Activated CD4-positive, alpha-beta memory T cell treated with anti-CD3 and anti-CD28 coated beads, Interleukin-2, amount 10 ng/mL, durations not matched to agents 7 days and 5 days (primary cell): ENCODE data around the gene SET. TPM values are rescaled to one million over a fixed set of nuclear protein-coding genes. Genes with fewer than 3 reads are reported as not detected.
"Not testable (repeated sequence)": the region's sequence is repeated elsewhere in the genome, so short reads cannot be mapped to it uniquely, and the experiment has no call there.

Source experiments
- CTCF ChIA-PET: fragments of 350-600 bp; sonication (Branson Sonifier 250); formaldehyde crosslinking; loops from one replicate; lab custom pipeline; 2021; ENCODE audit warnings: antibody characterized with exemption, inconsistent platforms; lab: Charles Lee
- POLR2A ChIA-PET: fragments of 350-600 bp; sonication (Branson Sonifier 250); formaldehyde crosslinking; loops from one replicate; lab custom pipeline; 2021; ENCODE audit warnings: antibody characterized with exemption; lab: Charles Lee
- DNase-seq: peaks from one replicate; pipeline ENCODE4 v3.0.0-alpha.2; 2020
- H3K27ac Mint-ChIP-seq: one replicate; pipeline ENCODE4 v1.8.0; 2021; ENCODE audit warnings: mild to moderate bottlenecking, mixed read lengths
- H3K27me3 Mint-ChIP-seq: one replicate; pipeline ENCODE4 v1.8.0; 2021; ENCODE audit warnings: mixed read lengths
- H3K36me3 Mint-ChIP-seq: one replicate; pipeline ENCODE4 v1.8.0; 2021; ENCODE audit warnings: low read depth, mixed read lengths
- H3K4me1 Mint-ChIP-seq: one replicate; pipeline ENCODE4 v1.8.0; 2021; ENCODE audit warnings: mixed read lengths
- H3K4me3 Mint-ChIP-seq: one replicate; pipeline ENCODE4 v1.8.0; 2021; ENCODE audit warnings: mild to moderate bottlenecking, mixed read lengths
- H3K9me3 Mint-ChIP-seq: one replicate; pipeline ENCODE4 v1.8.0; 2021; ENCODE audit warnings: mixed read lengths
- total RNA-seq, 2 experiments: library from RNA; stranded (reverse); gene quantifications; one replicate each; pipeline ENCODE4 v1.2.3, GENCODE V29; 2021

The SET gene
- total RNA-seq, 2 experiments from 2014 or later: 355 to 379 TPM

DNA sequence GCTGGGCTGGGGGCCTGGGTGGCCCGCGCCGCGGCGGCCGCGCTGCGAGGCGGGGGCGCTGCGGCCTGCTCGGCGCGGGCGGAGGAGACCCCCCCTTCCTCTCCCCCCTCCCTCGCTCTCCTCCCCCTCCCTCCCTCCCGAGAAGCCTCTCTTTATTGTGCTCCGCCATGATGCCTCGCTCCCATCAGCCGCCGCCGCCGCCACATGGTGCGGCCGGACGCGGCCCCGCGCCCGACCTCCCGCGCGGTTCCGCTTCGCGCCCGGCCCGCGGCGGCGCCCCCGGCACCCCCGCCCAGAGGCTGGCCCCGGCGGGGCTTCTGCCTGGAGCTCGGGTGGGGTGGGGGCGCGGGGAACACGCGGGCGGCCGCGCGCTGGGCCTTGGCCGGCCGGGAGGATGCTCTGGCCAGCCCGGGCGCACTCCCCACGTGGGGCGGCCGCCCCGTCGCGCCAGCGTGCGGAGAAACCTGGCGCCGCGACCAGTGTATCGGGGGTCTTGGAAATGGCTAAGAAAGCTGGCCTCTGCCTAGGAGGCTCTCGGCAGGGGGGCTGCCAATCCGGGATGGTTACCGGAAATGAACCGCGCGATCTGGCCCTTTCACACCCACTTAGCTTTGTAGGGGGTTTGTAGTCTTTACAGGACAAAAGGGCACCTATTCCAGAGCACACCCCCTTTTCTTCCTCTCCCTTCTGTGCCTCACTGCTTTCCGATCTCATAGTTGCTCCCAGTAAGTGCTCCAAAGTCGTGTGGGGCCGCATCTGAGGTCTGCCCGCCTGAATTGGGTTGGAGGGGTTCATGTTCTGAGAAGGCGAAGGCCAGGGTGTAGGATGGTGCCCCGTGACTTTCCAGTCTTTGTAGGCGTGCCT, 1.0 kb downstream of the SET start:
- Mint-ChIP-seq H3K4me3 (peak overlapping the region; percentile 98), H3K4me1 (peaks cover 57% of the 10 kb centered on the region), H3K9me3 (no peaks in the 10 kb centered on the region), H3K27ac (peak overlapping the region; percentile 92), H3K36me3 (peaks cover 43% of the 10 kb centered on the region), H3K27me3 (no peaks in the 10 kb centered on the region)
- POLR2A ChIA-PET: interaction anchor here (0.6 to 4.6 kb wide), 22 partner anchors 7 to 309 kb away, joined by 3 to 24 read pairs (median 4); partner anchors contain the start of genes DOLK, DYNC2I2, ENDOG and NUP188
- peak; percentile 58 for DNase-seq
- CTCF ChIA-PET: interaction anchor here (2.2 kb wide), 1 partner anchor 12 kb away, joined by 6 read pairs; the partner anchor contains the start of gene PKN3

- CTCF ChIA-PET: interaction anchor here (2.2 kb wide), 1 partner anchor 12 kb away, joined by 6 read pairs; the partner anchor contains the start of gene PKN3
- Mint-ChIP-seq H3K27me3 (no peaks in the 10 kb centered on the region), H3K4me3 (peak overlapping the region; percentile 98), H3K4me1 (peaks cover 51% of the 10 kb centered on the region), H3K27ac (peak overlapping the region; percentile 92), H3K36me3 (peaks cover 48% of the 10 kb centered on the region), H3K9me3 (no peaks in the 10 kb centered on the region)
- POLR2A ChIA-PET: interaction anchor here (0.6 to 4.6 kb wide), 16 partner anchors 9 to 257 kb away, joined by 3 to 24 read pairs (median 4); partner anchors contain the start of genes DOLK, DYNC2I2, NUP188 and ODF2
- no peak for DNase-seq
Observed at GRCh38 chr9:128690684-128691034, 1.6 kb downstream of the SET start.

DNA sequence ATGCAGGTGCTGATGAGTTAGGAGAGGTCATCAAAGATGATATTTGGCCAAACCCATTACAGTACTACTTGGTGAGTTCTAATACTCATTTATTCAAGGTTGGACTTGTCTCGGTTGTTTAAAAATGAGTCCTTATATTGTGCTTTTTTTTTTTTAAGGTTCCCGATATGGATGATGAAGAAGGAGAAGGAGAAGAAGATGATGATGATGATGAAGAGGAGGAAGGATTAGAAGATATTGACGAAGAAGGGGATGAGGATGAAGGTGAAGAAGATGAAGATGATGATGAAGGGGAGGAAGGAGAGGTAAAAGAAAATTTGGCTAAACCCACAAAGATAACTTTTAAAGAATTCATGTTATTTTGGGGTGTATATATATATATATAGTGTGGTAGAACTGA, 4.7 kb downstream of the SET start:
- H3K9me3 Mint-ChIP-seq, H3K27me3 Mint-ChIP-seq, H3K27ac Mint-ChIP-seq, H3K4me3 Mint-ChIP-seq, DNase-seq: not testable (repeated sequence)
- ChIA-PET CTCF (interaction anchor here (0.6 to 3.2 kb wide), 3 partner anchors 8 to 36 kb away, joined by 3 to 17 read pairs (median 4); partner anchors contain the start of gene PKN3), POLR2A (interaction anchor here (1.4 to 2.0 kb wide), 2 partner anchors 9 to 12 kb away, joined by 3 to 5 read pairs; no protein-coding TSS in a partner anchor)
- Mint-ChIP-seq H3K4me1 (peaks cover 23% of the 10 kb centered on the region), H3K36me3 (peaks cover 64% of the 10 kb centered on the region)

- POLR2A ChIA-PET: interaction anchor here (1.4 to 2.0 kb wide), 2 partner anchors 9 to 11 kb away, joined by 3 to 5 read pairs; no protein-coding TSS in a partner anchor
- peaks cover 64% of the 10 kb centered on the region for H3K36me3 Mint-ChIP-seq
- no peak overlapping the region for H3K27ac Mint-ChIP-seq
- DNase-seq: no peak
- H3K27me3 Mint-ChIP-seq: no peaks in the 10 kb centered on the region
- no peaks in the 10 kb centered on the region for H3K9me3 Mint-ChIP-seq
- peaks cover 23% of the 10 kb centered on the region for H3K4me1 Mint-ChIP-seq
- CTCF ChIA-PET: interaction anchor here (0.6 to 3.2 kb wide), 2 partner anchors 8 to 33 kb away, joined by 3 to 17 read pairs; partner anchors contain the start of gene PKN3
- H3K4me3 Mint-ChIP-seq: no peak overlapping the region
Observed at GRCh38 chr9:128694344-128694743, 5.3 kb downstream of the SET start.

GRCh38 chr9:128696923-128697707, 8.1 kb downstream of the SET start:
- peaks cover 49% of the 10 kb centered on the region for H3K36me3 Mint-ChIP-seq
- peak overlapping the region; percentile 44 for H3K27ac Mint-ChIP-seq
- no peak for DNase-seq
- no peaks in the 10 kb centered on the region for H3K9me3 Mint-ChIP-seq
- POLR2A ChIA-PET: interaction anchor here (0.8 to 2.5 kb wide), 7 partner anchors 8 to 42 kb away, joined by 3 to 11 read pairs (median 4); partner anchors contain the start of genes SET and ZDHHC12
- H3K27me3 Mint-ChIP-seq: no peaks in the 10 kb centered on the region
- H3K4me1 Mint-ChIP-seq: peaks cover 20% of the 10 kb centered on the region
- H3K4me3 Mint-ChIP-seq: no peak overlapping the region
- CTCF ChIA-PET: interaction anchor here (0.8 to 1.2 kb wide), 2 partner anchors 12 to 48 kb away, joined by 3 to 4 read pairs; no protein-coding TSS in a partner anchor

DNA sequence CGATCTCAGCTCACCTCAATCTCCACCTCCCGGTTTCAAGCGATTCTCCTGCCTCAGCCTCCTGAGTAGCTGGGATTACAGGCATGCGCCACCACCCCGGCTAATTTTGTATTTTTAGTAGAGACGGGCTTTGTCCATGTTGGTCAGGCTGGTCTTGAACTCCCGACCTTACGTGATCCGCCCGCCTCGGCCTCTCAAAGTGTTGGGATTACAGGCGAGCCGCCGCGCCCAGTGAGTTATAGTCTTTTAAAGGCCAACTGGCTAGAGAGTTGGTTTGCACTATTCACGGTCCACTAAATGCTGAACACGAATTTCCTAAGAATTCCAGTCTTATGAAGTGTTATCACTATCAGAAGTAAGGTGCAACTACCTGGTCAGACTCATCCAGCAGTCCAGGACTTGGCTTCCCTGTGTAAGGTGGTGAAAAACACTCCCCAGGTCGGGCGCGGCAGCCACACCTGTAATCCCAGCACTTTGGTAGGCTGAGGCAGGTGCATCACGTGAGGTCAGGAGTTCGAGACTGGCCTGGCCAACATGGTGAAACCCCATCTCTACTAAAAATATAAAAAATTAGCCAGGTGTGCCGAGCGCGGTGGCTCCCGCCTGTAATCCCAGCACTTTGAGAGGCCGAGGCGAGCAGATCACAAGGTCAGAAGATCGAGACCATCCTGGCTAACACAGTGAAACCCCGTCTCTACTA, 10.2 kb downstream of the SET start:
- H3K4me3 Mint-ChIP-seq, H3K9me3 Mint-ChIP-seq, H3K27ac Mint-ChIP-seq, H3K27me3 Mint-ChIP-seq, DNase-seq: not testable (repeated sequence)
- CTCF ChIA-PET: interaction anchor here (1.6 kb wide), 1 partner anchor 12 kb away, joined by 3 read pairs; no protein-coding TSS in a partner anchor
- POLR2A ChIA-PET: interaction anchor here (1.5 kb wide), 1 partner anchor 9 kb away, joined by 4 read pairs; no protein-coding TSS in a partner anchor
- peaks cover 29% of the 10 kb centered on the region for H3K36me3 Mint-ChIP-seq
- peaks cover 14% of the 10 kb centered on the region for H3K4me1 Mint-ChIP-seq

- Mint-ChIP-seq H3K27ac (no peak overlapping the region), H3K4me3 (peak overlapping the region; percentile 51), H3K36me3 (peaks cover 10% of the 10 kb centered on the region), H3K27me3 (no peaks in the 10 kb centered on the region), H3K4me1 (peaks cover 14% of the 10 kb centered on the region), H3K9me3 (no peaks in the 10 kb centered on the region)
- ChIA-PET CTCF (interaction anchor here (0.8 to 1.6 kb wide), 10 partner anchors 8 to 196 kb away, joined by 3 to 17 read pairs (median 3); partner anchors contain the start of genes DYNC2I2, ENDOG, SPOUT1 and ZDHHC12), POLR2A (interaction anchor here (0.8 to 1.5 kb wide), 6 partner anchors 9 to 52 kb away, joined by 3 to 7 read pairs (median 4); partner anchors contain the start of gene SET)
- DNase-seq: no peak
Observed at GRCh38 chr9:128701227-128701854, 12.3 kb downstream of the SET start.

GRCh38 chr9:128702445-128702948, 13.5 kb downstream of the SET start, which contains the start of gene PKN3:
Gene PKN3 (plus strand): TSS chr9:128702503. CDS start chr9:128702916, 413 bp downstream.
- POLR2A ChIA-PET: interaction anchor here (0.8 to 1.4 kb wide), 5 partner anchors 12 to 51 kb away, joined by 3 to 5 read pairs (median 5); partner anchors contain the start of gene SET
- Mint-ChIP-seq H3K4me1 (peaks cover 13% of the 10 kb centered on the region), H3K9me3 (no peaks in the 10 kb centered on the region), H3K36me3 (no peaks in the 10 kb centered on the region), H3K27me3 (no peaks in the 10 kb centered on the region), H3K4me3 (peak within 1 kb of the TSS; percentile 82), H3K27ac (peak within 1 kb of the TSS; percentile 3)
- CTCF ChIA-PET: interaction anchor here (0.6 to 1.6 kb wide), 19 partner anchors 10 to 461 kb away, joined by 3 to 17 read pairs (median 4); partner anchors contain the start of genes DYNC2I2, ENDOG, SET and ZDHHC12
- peak; percentile 88 for DNase-seq

GRCh38 chr9:128702949-128703615, 14.1 kb downstream of the SET start:
- POLR2A ChIA-PET: interaction anchor here (1.0 kb wide), 2 partner anchors 17 to 178 kb away, joined by 3 read pairs; partner anchors contain the start of gene KYAT1
- peak overlapping the region; percentile 3 for H3K27ac Mint-ChIP-seq
- peak overlapping the region; percentile 82 for H3K4me3 Mint-ChIP-seq
- no peaks in the 10 kb centered on the region for H3K27me3 Mint-ChIP-seq
- DNase-seq: no peak
- H3K4me1 Mint-ChIP-seq: peaks cover 13% of the 10 kb centered on the region
- CTCF ChIA-PET: interaction anchor here (1.2 kb wide), 1 partner anchor 115 kb away, joined by 3 read pairs; the partner anchor contains the start of gene ENDOG
- no peaks in the 10 kb centered on the region for H3K9me3 Mint-ChIP-seq
- no peaks in the 10 kb centered on the region for H3K36me3 Mint-ChIP-seq

GRCh38 chr9:128703616-128704355, 14.8 kb downstream of the SET start:
- H3K4me1 Mint-ChIP-seq: peaks cover 13% of the 10 kb centered on the region
- no peak overlapping the region for H3K27ac Mint-ChIP-seq
- POLR2A ChIA-PET: interaction anchor here (1.0 to 4.2 kb wide), 4 partner anchors 8 to 178 kb away, joined by 3 to 22 read pairs (median 3); partner anchors contain the start of genes KYAT1 and SET
- CTCF ChIA-PET: interaction anchor here (1.2 kb wide), 1 partner anchor 115 kb away, joined by 3 read pairs; the partner anchor contains the start of gene ENDOG
- no peaks in the 10 kb centered on the region for H3K27me3 Mint-ChIP-seq
- DNase-seq: no peak
- H3K4me3 Mint-ChIP-seq: peak overlapping the region; percentile 82
- H3K9me3 Mint-ChIP-seq: no peaks in the 10 kb centered on the region
- no peaks in the 10 kb centered on the region for H3K36me3 Mint-ChIP-seq
